DMS114 treated with DMSO at 0.1 percent for 48 hours (cell line): ENCODE measurements around the gene FAF1.
A peak's percentile ranks its signal among the peaks of the same experiment; 100 is the strongest.
"Not testable (repeated sequence)": the region's sequence is repeated elsewhere in the genome, so short reads cannot be mapped to it uniquely, and the experiment has no call there.

ENCODE experiments used
- DNase-seq: peaks from one replicate; lab custom pipeline; 2025; ENCODE audit not compliant: unreplicated experiment; lab: John Stamatoyannopoulos, UW

Gene FAF1

GRCh38 chr1:50913954-50914353, 46.1 kb downstream of the FAF1 start:
- DNase-seq = no peak

- DNase-seq = not testable (repeated sequence)
Measured at GRCh38 chr1:50910356-50910755, 49.7 kb downstream of the FAF1 start.

- DNase-seq = not testable (repeated sequence)
Measured at GRCh38 chr1:50907610-50908009, 52.5 kb downstream of the FAF1 start.

GRCh38 chr1:50906050-50906449, 54.0 kb downstream of the FAF1 start:
- not testable (repeated sequence) for DNase-seq

- no peak for DNase-seq
Measured at GRCh38 chr1:50902419-50902818, 57.6 kb downstream of the FAF1 start.

GRCh38 chr1:50901872-50902271, 58.2 kb downstream of the FAF1 start:
- DNase-seq = no peak

GRCh38 chr1:50898773-50899172, 61.3 kb downstream of the FAF1 start:
- DNase-seq = no peak

GRCh38 chr1:50894340-50894739, 65.7 kb downstream of the FAF1 start:
- DNase-seq = no peak

GRCh38 chr1:50893466-50893865, 66.6 kb downstream of the FAF1 start:
- DNase-seq = no peak

- DNase-seq = not testable (repeated sequence)
Measured at GRCh38 chr1:50887555-50887954, 72.5 kb downstream of the FAF1 start.

GRCh38 chr1:50880373-50880772, 79.7 kb downstream of the FAF1 start:
- DNase-seq = no peak

- no peak for DNase-seq
Measured at GRCh38 chr1:50879137-50879536, 80.9 kb downstream of the FAF1 start.

- DNase-seq = no peak
Measured at GRCh38 chr1:50878434-50878833, 81.6 kb downstream of the FAF1 start.

GRCh38 chr1:50877641-50878040, 82.4 kb downstream of the FAF1 start:
- DNase-seq = no peak

GRCh38 chr1:50873458-50874187, 86.4 kb downstream of the FAF1 start:
- peak; percentile 56 for DNase-seq

GRCh38 chr1:50864845-50865244, 95.2 kb downstream of the FAF1 start:
- DNase-seq = not testable (repeated sequence)

- DNase-seq = no peak
Measured at GRCh38 chr1:50861772-50862171, 98.3 kb downstream of the FAF1 start.

GRCh38 chr1:50860702-50861101, 99.4 kb downstream of the FAF1 start:
- no peak for DNase-seq

GRCh38 chr1:50860256-50860655, 99.8 kb downstream of the FAF1 start:
- no peak for DNase-seq

- no peak for DNase-seq
Measured at GRCh38 chr1:50859657-50860056, 100.4 kb downstream of the FAF1 start.

- no peak for DNase-seq
Measured at GRCh38 chr1:50858761-50859160, 101.3 kb downstream of the FAF1 start.

GRCh38 chr1:50857702-50858101, 102.4 kb downstream of the FAF1 start:
- no peak for DNase-seq

- no peak for DNase-seq
Measured at GRCh38 chr1:50853325-50853724, 106.7 kb downstream of the FAF1 start.
